ENCODE measurements around the gene CFAP410. TPM values are rescaled to one million over a fixed set of nuclear protein-coding genes. Genes with fewer than 3 reads are reported as not detected.

The CFAP410 gene
- total and polyA plus RNA-seq, 8 donors = 21.1 to 118 (median 32.8) TPM

- Histone ChIP-seq H3K36me3 (peaks cover 55 to 100% (median 100%) of the 10 kb centered on the region in 4 donors), H3K4me3 (no peak overlapping the region), H3K27ac (no peak overlapping the region), H3K27me3 (no peaks in the 10 kb centered on the region), H3K4me1 (no peaks in the 10 kb centered on the region), H3K9me3 (no peaks in the 10 kb centered on the region)
- no peak for DNase-seq
- TF ChIP-seq CTCF (IDR thresholded peaks at IDR 0.05) (no peak), POLR2A (IDR thresholded peaks at IDR 0.05) (no peak), EP300 (IDR thresholded peaks at IDR 0.05) (no peak), POLR2AphosphoS5 (IDR thresholded peaks at IDR 0.05) (no peak)
- 93 to 95% (median 93%) methylated on average over 9 to 23 of the region's 23 CpGs for WGBS, 5 donors
- intact Hi-C loops (cut with DNase I; ENCODE audit: low total_unique reads) = no loop called here
These were observed 17.2 kb downstream of the CFAP410 start for GRCh38 chr21:44321846-44322450.

- intact Hi-C loops (cut with DNase I; ENCODE audit: low total_unique reads) = no loop called here
- no peaks in the 10 kb centered on the region for H3K27me3 ChIP-seq
- H3K4me3 ChIP-seq = no peak overlapping the region
- DNase-seq = no peak
- no peaks in the 10 kb centered on the region for H3K9me3 ChIP-seq
- H3K36me3 ChIP-seq = peaks cover 63 to 100% (median 100%) of the 10 kb centered on the region in 4 donors
- no peak for TF ChIP-seq EP300 (IDR thresholded peaks at IDR 0.05)
- H3K27ac ChIP-seq = no peak overlapping the region
- WGBS, 5 donors = 91 to 95% (median 91%) methylated on average over 13 of the region's 13 CpGs
- H3K4me1 ChIP-seq = no peaks in the 10 kb centered on the region
These were observed 18.3 kb downstream of the CFAP410 start for GRCh38 chr21:44320847-44321246.

- peaks cover 60 to 100% (median 100%) of the 10 kb centered on the region in 4 donors for H3K36me3 ChIP-seq
- TF ChIP-seq POLR2AphosphoS5 (IDR thresholded peaks at IDR 0.05) = no peak
- TF ChIP-seq EP300 (IDR thresholded peaks at IDR 0.05) = no peak
- no peak for TF ChIP-seq POLR2A (IDR thresholded peaks at IDR 0.05)
- TF ChIP-seq CTCF (IDR thresholded peaks at IDR 0.05) = no peak
- no peaks in the 10 kb centered on the region for H3K9me3 ChIP-seq
- intact Hi-C loops (cut with DNase I; ENCODE audit: low total_unique reads) = no loop called here
- no peak for DNase-seq
- H3K4me1 ChIP-seq = no peaks in the 10 kb centered on the region
- no peak overlapping the region for H3K4me3 ChIP-seq
- WGBS, 5 donors = 92 to 93% (median 93%) methylated on average over 30 to 35 of the region's 35 CpGs
- no peaks in the 10 kb centered on the region for H3K27me3 ChIP-seq
- no peak overlapping the region for H3K27ac ChIP-seq
These were observed 19.7 kb downstream of the CFAP410 start for GRCh38 chr21:44319407-44320065.

- H3K27me3 ChIP-seq = no peaks in the 10 kb centered on the region
- DNase-seq = no peak
- no peaks in the 10 kb centered on the region for H3K9me3 ChIP-seq
- no peak overlapping the region for H3K27ac ChIP-seq
- TF ChIP-seq POLR2A (IDR thresholded peaks at IDR 0.05) (no peak), POLR2AphosphoS5 (IDR thresholded peaks at IDR 0.05) (no peak), EP300 (IDR thresholded peaks at IDR 0.05) (no peak), CTCF (IDR thresholded peaks at IDR 0.05) (no peak)
- no peaks in the 10 kb centered on the region for H3K4me1 ChIP-seq
- intact Hi-C loops (cut with DNase I; ENCODE audit: low total_unique reads) = no loop called here
- 92 to 96% (median 95%) methylated on average over 16 to 25 of the region's 25 CpGs for WGBS, 5 donors
- H3K36me3 ChIP-seq = peaks cover 60 to 100% (median 100%) of the 10 kb centered on the region in 4 donors
- no peak overlapping the region for H3K4me3 ChIP-seq
These were observed 20.5 kb downstream of the CFAP410 start for GRCh38 chr21:44318489-44319285.

Measured in stomach (tissue), 9 donors.